H1 (cell line): Measurements from ENCODE around the gene PHTF1. TPM values are rescaled to one million over a fixed set of nuclear protein-coding genes. Genes with fewer than 3 reads are reported as not detected.

Experiments used
- CTCF ChIA-PET: fragments of 300-600 bp; sonication (Branson Sonifier 250); formaldehyde crosslinking; loops from one replicate; lab custom pipeline; 2021; ENCODE audit not compliant: partially characterized antibody; lab: Charles Lee
- POLR2A ChIA-PET: fragments of 300-600 bp; sonication (Branson Sonifier 250); formaldehyde crosslinking; loops from one replicate; lab custom pipeline; 2021; ENCODE audit warnings: inconsistent platforms; ENCODE audit not compliant: partially characterized antibody; lab: Charles Lee
- DNase-seq, 2 experiments: peaks; one replicate each; pipeline versions ENCODE4 v3.0.0 to v3.0.0-alpha.2; 2010 to 2022; ENCODE audit warnings: low spot score in 2 of 2, low read depth in 1 of 2, mixed read lengths in 1 of 2
- FAIRE-seq: peaks from 2 replicates; lab custom pipeline; 2011; peaks lifted over from hg19 to GRCh38; lab: Jason Lieb, UNC
- H2AFZ ChIP-seq: 2 replicates; pipeline ENCODE4 v1.8.1; 2012; ENCODE audit warnings: low read length, inconsistent platforms
- H2AK5ac ChIP-seq: 2 replicates; pipeline ENCODE4 v1.6.1; 2013; ENCODE audit warnings: low read depth, low read length
- H2BK120ac ChIP-seq: replicated peaks from 2 replicates; pipeline ENCODE3; 2013; ENCODE audit warnings: low read depth, low read length, inconsistent platforms
- H2BK12ac ChIP-seq: 2 replicates; pipeline ENCODE4 v1.6.1; 2013; ENCODE audit warnings: low read depth, low read length
- H2BK15ac ChIP-seq: 2 replicates; pipeline ENCODE4 v1.6.1; 2013; ENCODE audit warnings: low read length
- H2BK20ac ChIP-seq: 2 replicates; pipeline ENCODE4 v1.6.1; 2013; ENCODE audit warnings: low read length
- H2BK5ac ChIP-seq: 2 replicates; pipeline ENCODE4 v1.6.1; 2013; ENCODE audit warnings: low read depth, low read length
- H3K14ac ChIP-seq: 2 replicates; pipeline ENCODE4 v1.6.1; 2013; ENCODE audit warnings: inconsistent platforms; ENCODE audit not compliant: insufficient read length
- H3K18ac ChIP-seq: 2 replicates; pipeline ENCODE4 v1.6.1; 2013; ENCODE audit warnings: low read length; ENCODE audit errors: extremely low read depth
- H3K23ac ChIP-seq: 2 replicates; pipeline ENCODE4 v1.6.1; 2013; ENCODE audit warnings: inconsistent platforms; ENCODE audit not compliant: insufficient read length
- H3K23me2 ChIP-seq: 2 replicates; pipeline ENCODE4 v1.6.1; 2013; ENCODE audit warnings: low read depth, low read length
- H3K27ac ChIP-seq: 2 replicates; pipeline ENCODE4 v1.6.1; 2011; ENCODE audit warnings: low read depth, low read length, inconsistent platforms
- H3K27me3 ChIP-seq, 4 experiments: replicated peaks in 1 of 4; 1 replicate in 1 of 4; 2 replicates in 3 of 4; pipeline versions ENCODE4 v1.6.1 to v1.8.1; 2011 to 2013; ENCODE audit warnings: low read length in 3 of 4, mild to moderate bottlenecking in 3 of 4, inconsistent platforms in 2 of 4, mixed read lengths in 2 of 4, moderate library complexity in 1 of 4; ENCODE audit not compliant: control insufficient read depth in 3 of 4, insufficient read depth in 3 of 4; ENCODE audit errors: extremely low read depth in 1 of 4
- H3K36me3 ChIP-seq, 4 experiments: 2 replicates each; pipeline versions ENCODE4 v1.6.1 to v1.8.1; 2011 to 2013; ENCODE audit warnings: mild to moderate bottlenecking in 4 of 4, low read length in 3 of 4, moderate library complexity in 2 of 4, control low read depth in 1 of 4, inconsistent platforms in 1 of 4; ENCODE audit not compliant: insufficient read depth in 4 of 4, control insufficient read depth in 2 of 4
- H3K4ac ChIP-seq: replicated peaks from 2 replicates; pipeline ENCODE3; 2013; ENCODE audit warnings: low read length, low read depth, mixed read lengths, inconsistent platforms; ENCODE audit not compliant: insufficient read length
- H3K4me1 ChIP-seq, 4 experiments: replicated peaks in 1 of 4; 1 replicate in 1 of 4; 2 replicates in 3 of 4; pipeline versions ENCODE4 v1.6.1 to v1.8.1; 2011 to 2013; ENCODE audit warnings: low read length in 3 of 4, inconsistent platforms in 2 of 4, mixed read lengths in 1 of 4; ENCODE audit not compliant: insufficient read depth in 4 of 4, control insufficient read depth in 3 of 4
- H3K4me2 ChIP-seq, 2 experiments: 2 replicates each; pipeline versions ENCODE4 v1.6.1 to v1.8.1; 2011 to 2013; ENCODE audit warnings: low read depth in 2 of 2, low read length in 2 of 2, control low read depth in 1 of 2, inconsistent platforms in 1 of 2, mild to moderate bottlenecking in 1 of 2; ENCODE audit not compliant: insufficient read depth in 1 of 2
- H3K4me3 ChIP-seq, 4 experiments: fragments of 200-600, 300-600 bp in 1 of 4; sonication (generic), shearing (Covaris generic), sonication (Bioruptor Twin) in 1 of 4; 2 replicates each; pipeline versions ENCODE4 v1.5.1 to v1.8.1; 2011 to 2016; ENCODE audit warnings: low read length in 4 of 4, low read depth in 3 of 4, control low read depth in 2 of 4, inconsistent platforms in 2 of 4, mild to moderate bottlenecking in 2 of 4, mixed read lengths in 1 of 4, moderate library complexity in 1 of 4; ENCODE audit not compliant: insufficient read depth in 2 of 4; ENCODE audit errors: extremely low read depth in 1 of 4
- H3K56ac ChIP-seq: replicated peaks from 2 replicates; pipeline ENCODE3; 2013; ENCODE audit warnings: low read depth, mild to moderate bottlenecking, mixed read lengths, low read length, inconsistent platforms; ENCODE audit not compliant: insufficient read length
- H3K79me1 ChIP-seq: 2 replicates; pipeline ENCODE4 v1.6.1; 2013; ENCODE audit warnings: low read depth, low read length, control low read depth
- H3K79me2 ChIP-seq, 2 experiments: 2 replicates each; pipeline versions ENCODE4 v1.6.1 to v1.8.1; 2012 to 2013; ENCODE audit warnings: low read length in 2 of 2, mild to moderate bottlenecking in 2 of 2, inconsistent platforms in 1 of 2; ENCODE audit not compliant: insufficient read depth in 2 of 2, control insufficient read depth in 1 of 2
- H3K9ac ChIP-seq, 4 experiments: replicated peaks in 1 of 4; 1 replicate in 1 of 4; 2 replicates in 3 of 4; pipeline versions ENCODE4 v1.6.1 to v1.8.1; 2011 to 2013; ENCODE audit warnings: low read depth in 3 of 4, low read length in 3 of 4, control low read depth in 2 of 4, mild to moderate bottlenecking in 2 of 4, moderate library complexity in 2 of 4, inconsistent platforms in 1 of 4; ENCODE audit errors: extremely low read depth in 1 of 4
- H3K9me3 ChIP-seq, 2 experiments: 2 replicates each; pipeline versions ENCODE4 v1.6.1 to v1.8.1; 2012 to 2013; ENCODE audit warnings: mild to moderate bottlenecking in 2 of 2, moderate library complexity in 2 of 2, control low read depth in 1 of 2, inconsistent platforms in 1 of 2, low read depth in 1 of 2, low read length in 1 of 2, mixed read lengths in 1 of 2; ENCODE audit not compliant: insufficient read depth in 2 of 2
- H4K20me1 ChIP-seq, 2 experiments: replicated peaks in 1 of 2; 2 replicates each; pipeline versions ENCODE3 to v1.8.1; 2011 to 2013; ENCODE audit warnings: inconsistent platforms in 2 of 2, low read length in 2 of 2, mild to moderate bottlenecking in 1 of 2; ENCODE audit not compliant: insufficient read depth in 2 of 2, control insufficient read depth in 1 of 2
- H4K5ac ChIP-seq: 2 replicates; pipeline ENCODE4 v1.6.1; 2013; ENCODE audit warnings: low read length, low read depth, mixed read lengths, inconsistent platforms; ENCODE audit not compliant: insufficient read length
- H4K8ac ChIP-seq: 2 replicates; pipeline ENCODE4 v1.8.0; 2013; ENCODE audit warnings: mild to moderate bottlenecking, moderate library complexity, low read length, inconsistent platforms; ENCODE audit not compliant: insufficient read depth; ENCODE audit errors: extremely low read depth
- H4K91ac ChIP-seq: replicated peaks from 2 replicates; pipeline ENCODE3; 2013; ENCODE audit warnings: low read length, mixed read lengths, inconsistent platforms; ENCODE audit not compliant: insufficient read length
- BRCA1 ChIP-seq: IDR thresholded peaks from 2 replicates; pipeline ENCODE4 v1.6.1; 2012; ENCODE audit warnings: low read depth, low read length, improper control_type of control experiment
- CHD1 ChIP-seq: IDR thresholded peaks from 2 replicates; pipeline ENCODE4 v1.6.1; 2012; ENCODE audit warnings: low read depth, low read length, improper control_type of control experiment
- CHD2 ChIP-seq: IDR thresholded peaks from 2 replicates; pipeline ENCODE4 v1.6.1; 2012; ENCODE audit warnings: low read length, improper control_type of control experiment
- E2F6 ChIP-seq: IDR thresholded peaks from 2 replicates; pipeline ENCODE4 v1.6.1; 2012; ENCODE audit warnings: inconsistent platforms
- FOSL1 ChIP-seq: IDR thresholded peaks from 2 replicates; pipeline ENCODE4 v1.6.1; 2011; ENCODE audit warnings: mild to moderate bottlenecking, low read depth, low read length, moderate library complexity; ENCODE audit not compliant: insufficient read depth
- HDAC6 ChIP-seq: IDR thresholded peaks from one replicate; pipeline ENCODE4 v1.7.1; 2012; ENCODE audit warnings: low read depth, mild to moderate bottlenecking, inconsistent platforms, low read length, moderate library complexity
- KDM5A ChIP-seq: fragments of 200-600 bp; IDR thresholded peaks from 2 replicates; pipeline ENCODE4 v1.7.1; 2012; ENCODE audit warnings: mild to moderate bottlenecking, low read length, inconsistent platforms, mixed read lengths
- MAX ChIP-seq: IDR thresholded peaks from 2 replicates; pipeline ENCODE4 v1.6.1; 2012; ENCODE audit warnings: inconsistent platforms
- POLR2A ChIP-seq, 2 experiments: IDR thresholded peaks; 1 replicate in 1 of 2; 2 replicates in 1 of 2; pipeline ENCODE4 v1.6.1; 2011; ENCODE audit warnings: low read depth in 2 of 2, low read length in 2 of 2, mild to moderate bottlenecking in 2 of 2; ENCODE audit errors: control extremely low read depth in 1 of 2
- RAD21 ChIP-seq, 2 experiments: IDR thresholded peaks in 1 of 2; conservative IDR thresholded peaks in 1 of 2; 2 replicates each; pipeline ENCODE4 v1.6.1; 2011; ENCODE audit warnings: low read depth in 2 of 2, low read length in 2 of 2, improper control_type of control experiment in 1 of 2, inconsistent platforms in 1 of 2, mild to moderate bottlenecking in 1 of 2, moderate library complexity in 1 of 2
- RNF2 ChIP-seq: fragments of 200-900, 300-1000 bp; sonication (generic); IDR thresholded peaks from 2 replicates; pipeline ENCODE4 v1.7.1; 2016; ENCODE audit warnings: borderline replicate concordance, low read depth, mild to moderate bottlenecking, antibody characterized with exemption, low read length; ENCODE audit not compliant: poor library complexity, severe bottlenecking; ENCODE audit errors: missing control alignments
- SIN3A ChIP-seq, 2 experiments: IDR thresholded peaks in 1 of 2; conservative IDR thresholded peaks in 1 of 2; 2 replicates each; pipeline ENCODE4 v1.6.1; 2011 to 2012; ENCODE audit warnings: low read length in 2 of 2, improper control_type of control experiment in 1 of 2, low read depth in 1 of 2, mild to moderate bottlenecking in 1 of 2
- SIX5 ChIP-seq: IDR thresholded peaks from 2 replicates; pipeline ENCODE4 v1.6.1; 2011; ENCODE audit warnings: mild to moderate bottlenecking, low read depth, low read length
- WGBS, 2 experiments: shearing (Covaris generic) in 1 of 2; methylation state at CpG; one replicate each; pipeline versions ENCODE4 v1.1.6 to v1.1.7; 2013 to 2015; ENCODE audit warnings: low lambda C conversion rate in 2 of 2, mixed read lengths in 2 of 2, inconsistent platforms in 1 of 2, low coverage in 1 of 2, missing lambda C conversion rate in 1 of 2; ENCODE audit not compliant: insufficient replicate concordance in 2 of 2, insufficient coverage in 1 of 2, insufficient read length in 1 of 2; ENCODE audit errors: extremely low coverage in 1 of 2, missing lambda C conversion rate in 1 of 2; 5-methylcytosine and 5-hydroxymethylcytosine counted together
- polyA plus RNA-seq, 7 experiments: library from polyadenylated mRNA; depleted of rRNA in 3 of 7; stranded (reverse) in 5 of 7; unstranded in 2 of 7; fragments of >200 nt in 5 of 7; fragments of 200-250 nt in 2 of 7; gene quantifications; 1 replicate in 5 of 7; 2 replicates in 1 of 7; 4 replicates in 1 of 7; pipeline versions ENCODE4 v1.2.1 to v1.2.3, GENCODE V29; 2011 to 2013; ENCODE audit warnings: missing spikeins in 2 of 7, mixed read lengths in 2 of 7
- total RNA-seq: library from RNA; stranded (reverse); fragmentation: NEBNext Ultra II Directional; extraction: Animal tissue kit (Norgen Biotek cat#: 25700); gene quantifications from 2 replicates; pipeline ENCODE4 v1.2.1, GENCODE V29; 2021

The PHTF1 gene
- total and polyA plus RNA-seq, 2 of the 8 experiments (the other 6 are each of a cell fraction or from before 2014, with no cell fraction given), result 9.1 to 26.9 TPM

- H3K4me2 ChIP-seq, result no peak overlapping the region
- no peak overlapping the region for H3K27ac ChIP-seq
- no peak overlapping the region for H3K4me3 ChIP-seq
- no peak overlapping the region for H4K91ac ChIP-seq
- 84% methylated on average over 1 of the region's 1 CpG; no CpG with 5 or more reads in 1 of the 2 experiments for WGBS, 2 experiments
- no peaks in the 10 kb centered on the region for H3K79me1 ChIP-seq
- H3K36me3 ChIP-seq, result no peaks in the 10 kb centered on the region
- H3K27me3 ChIP-seq, result no peaks in the 10 kb centered on the region
- no peaks in the 10 kb centered on the region; the same call in 1 of the 2 replicates for H3K23me2 ChIP-seq
- H2BK20ac ChIP-seq, result no peak overlapping the region
- H3K56ac ChIP-seq, result no peak overlapping the region
- H3K9ac ChIP-seq, result no peak overlapping the region
- FAIRE-seq (no peak), DNase-seq (no peak)
- no peaks in the 10 kb centered on the region for H3K9me3 ChIP-seq
- H4K5ac ChIP-seq, result no peak overlapping the region
- H3K4me1 ChIP-seq, result no peaks in the 10 kb centered on the region
- no peak overlapping the region for H3K4ac ChIP-seq
- no peak overlapping the region for H4K8ac ChIP-seq
- no peak overlapping the region for H2BK15ac ChIP-seq
- H3K14ac ChIP-seq, result no peak overlapping the region
- no peak overlapping the region for H3K23ac ChIP-seq
- H3K18ac ChIP-seq, result no peak overlapping the region
- no peaks in the 10 kb centered on the region for H4K20me1 ChIP-seq
- no peak overlapping the region for H2BK120ac ChIP-seq
- ChIA-PET CTCF (no interaction called here), POLR2A (no interaction called here)
- H3K79me2 ChIP-seq, result no peaks in the 10 kb centered on the region
- no peak overlapping the region for H2BK12ac ChIP-seq
- H2AFZ ChIP-seq, result no peak overlapping the region
- no peak overlapping the region for H2BK5ac ChIP-seq
- no peak overlapping the region for H2AK5ac ChIP-seq
- no peak for TF ChIP-seq BRCA1
- no peak for TF ChIP-seq CHD1
- no peak for TF ChIP-seq HDAC6
- no peak for TF ChIP-seq POLR2A (IDR thresholded peaks at IDR 0.05; ENCODE audit: control extremely low read depth in 1 of 2, low read depth in 2 of 2, low read length in 2 of 2)
- TF ChIP-seq KDM5A, result no peak
- TF ChIP-seq SIN3A (conservative IDR thresholded peaks at IDR 0.05 in 1 of 2, IDR thresholded peaks at IDR 0.05 in 1 of 2; ENCODE audit: low read depth in 1 of 2, low read length in 2 of 2), result no peak
- TF ChIP-seq E2F6, result no peak
- TF ChIP-seq CHD2, result no peak
- no peak for TF ChIP-seq SIX5
- TF ChIP-seq RNF2, result no peak
- TF ChIP-seq MAX, result no peak
- TF ChIP-seq RAD21 (IDR thresholded peaks at IDR 0.05 in 1 of 2, conservative IDR thresholded peaks at IDR 0.05 in 1 of 2; ENCODE audit: low read depth in 2 of 2, low read length in 2 of 2), result no peak
- no peak for TF ChIP-seq FOSL1
These were observed 97.2 kb downstream of the PHTF1 start for GRCh38 chr1:113662101-113662500.
